RKO (cell line): ENCODE results near the gene CCDC88C.

ENCODE experiments used
- DNase-seq: peaks from one replicate; pipeline ENCODE4 v3.0.0-alpha.2; 2016; ENCODE audit warnings: low spot score

CCDC88C gene

GRCh38 chr14:91399868-91400640, 17.6 kb downstream of the CCDC88C start:
- DNase-seq: no peak

GRCh38 chr14:91398707-91399106, 18.9 kb downstream of the CCDC88C start:
- no peak for DNase-seq

- no peak for DNase-seq
Measured at GRCh38 chr14:91397965-91398591, 19.5 kb downstream of the CCDC88C start.

- no peak for DNase-seq
Measured at GRCh38 chr14:91396959-91397815, 20.4 kb downstream of the CCDC88C start.

- DNase-seq: no peak
Measured at GRCh38 chr14:91396013-91396660, 21.5 kb downstream of the CCDC88C start.

- no peak for DNase-seq
Measured at GRCh38 chr14:91395466-91395865, 22.2 kb downstream of the CCDC88C start.

GRCh38 chr14:91394105-91395081, 23.2 kb downstream of the CCDC88C start:
- DNase-seq: no peak

GRCh38 chr14:91392623-91393303, 24.9 kb downstream of the CCDC88C start:
- DNase-seq: no peak

- DNase-seq: no peak
Measured at GRCh38 chr14:91390165-91390778, 27.3 kb downstream of the CCDC88C start.

GRCh38 chr14:91389150-91389549, 28.5 kb downstream of the CCDC88C start:
- DNase-seq: no peak

GRCh38 chr14:91388551-91388975, 29.1 kb downstream of the CCDC88C start:
- no peak for DNase-seq

- DNase-seq: no peak
Measured at GRCh38 chr14:91387951-91388381, 29.7 kb downstream of the CCDC88C start.

GRCh38 chr14:91387169-91387835, 30.3 kb downstream of the CCDC88C start:
- DNase-seq: no peak

GRCh38 chr14:91385697-91386096, 31.9 kb downstream of the CCDC88C start:
- DNase-seq: no peak

- DNase-seq: no peak
Measured at GRCh38 chr14:91385224-91385623, 32.4 kb downstream of the CCDC88C start.

GRCh38 chr14:91383439-91383838, 34.2 kb downstream of the CCDC88C start:
- DNase-seq: no peak

GRCh38 chr14:91381801-91382670, 35.6 kb downstream of the CCDC88C start:
- no peak for DNase-seq
